WI38 (cell line): Measurements from ENCODE around the gene ZFP1.

Experiments used
- H3K4me3 ChIP-seq: 2 replicates; pipeline ENCODE4 v1.5.1; 2011; ENCODE audit warnings: low read depth, mild to moderate bottlenecking, control low read depth, low read length
- CTCF ChIP-seq: IDR thresholded peaks from 2 replicates; pipeline ENCODE4 v1.5.1; 2012; ENCODE audit warnings: low read depth, mild to moderate bottlenecking, control low read depth, low read length

The ZFP1 gene

GRCh38 chr16:75139498-75139897 is 8.8 kb upstream of the ZFP1 start:
- H3K4me3 ChIP-seq = no peak overlapping the region
- no peak for TF ChIP-seq CTCF

- no peak for TF ChIP-seq CTCF
- H3K4me3 ChIP-seq = no peak overlapping the region
Measured at GRCh38 chr16:75143941-75144340, 4.4 kb upstream of the ZFP1 start.

GRCh38 chr16:75147968-75148310 is 385 bp upstream of the ZFP1 start:
- H3K4me3 ChIP-seq = peak overlapping the region; percentile 96
- TF ChIP-seq CTCF = no peak

GRCh38 chr16:75151798-75152197 is 3.5 kb downstream of the ZFP1 start:
- TF ChIP-seq CTCF = no peak
- no peak overlapping the region for H3K4me3 ChIP-seq

- no peak for TF ChIP-seq CTCF
- H3K4me3 ChIP-seq = no peak overlapping the region
Measured at GRCh38 chr16:75152635-75153034, 4.3 kb downstream of the ZFP1 start.

- TF ChIP-seq CTCF = no peak
- no peak overlapping the region for H3K4me3 ChIP-seq
Measured at GRCh38 chr16:75160386-75160785, 12.1 kb downstream of the ZFP1 start.

GRCh38 chr16:75169899-75170405 is 21.6 kb downstream of the ZFP1 start:
- TF ChIP-seq CTCF = no peak
- no peak overlapping the region for H3K4me3 ChIP-seq
